PFSK-1 (cell line): Measurements from ENCODE around the gene AIMP1.

Experiments used
- POLR2AphosphoS5 ChIP-seq: IDR thresholded peaks from 2 replicates; pipeline ENCODE4 v1.6.1; 2012; ENCODE audit warnings: low read depth, mild to moderate bottlenecking, control low read depth, low read length, moderate library complexity
- SIN3A ChIP-seq: IDR thresholded peaks from 2 replicates; pipeline ENCODE4 v1.6.1; 2012; ENCODE audit warnings: mild to moderate bottlenecking, low read length, moderate library complexity, borderline replicate concordance; ENCODE audit not compliant: insufficient read depth
- TAF1 ChIP-seq: IDR thresholded peaks from 2 replicates; pipeline ENCODE4 v1.6.1; 2012; ENCODE audit warnings: low read length, control low read depth, borderline replicate concordance; ENCODE audit not compliant: insufficient read depth

DNA sequence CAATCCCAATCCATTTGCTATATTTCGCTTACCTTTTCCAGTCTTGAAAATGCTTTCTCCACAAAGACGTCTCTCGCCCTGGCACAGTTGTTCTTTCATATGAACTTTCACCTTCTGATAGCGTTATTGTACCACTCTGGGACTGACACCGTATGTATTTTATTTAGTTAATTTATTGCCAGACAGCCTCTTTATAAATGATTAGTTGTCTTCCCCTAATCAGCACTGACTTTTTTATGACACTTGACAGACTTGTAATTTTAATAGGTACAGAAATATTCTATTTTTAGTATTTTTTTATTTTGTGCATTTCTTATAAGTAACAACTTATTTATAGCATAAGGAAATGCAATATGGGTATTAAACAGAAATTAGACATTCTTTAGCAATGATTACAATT lies 52.3 kb downstream of the AIMP1 start, which contains the start of gene GIMD1:
- no peak for TF ChIP-seq SIN3A
- TF ChIP-seq POLR2AphosphoS5 = no peak
- TF ChIP-seq TAF1 = no peak
